Natural killer cell (primary cell): ENCODE data around the gene PCCA. TPM values are rescaled to one million over a fixed set of nuclear protein-coding genes. Genes with fewer than 3 reads are reported as not detected.

Experiments
- ATAC-seq, 3 donors: fragments of 150-1000 bp in 2 of 3; fragments of 200-7000 bp in 1 of 3; cut with Tn5 transposase; 1 replicate in 1 of 3; 2 replicates in 2 of 3; pipeline ENCODE4 v1.10.0; 2021; ENCODE audit warnings: mild to moderate bottlenecking in 2 of 3, moderate library complexity in 2 of 3
- DNase-seq, 2 donors: peaks; one replicate each; pipeline versions ENCODE4 v3.0.0 to v3.0.0-alpha.2; 2013 to 2021; ENCODE audit warnings: mixed read lengths in 1 of 2
- H3K27ac ChIP-seq: one replicate; pipeline ENCODE4 v1.5.1; 2013; ENCODE audit warnings: mild to moderate bottlenecking, low read length
- H3K27me3 ChIP-seq: one replicate; pipeline ENCODE4 v1.6.1; 2013; ENCODE audit warnings: low read length; ENCODE audit not compliant: control insufficient read depth, insufficient read depth
- H3K36me3 ChIP-seq: one replicate; pipeline ENCODE4 v1.6.1; 2013; ENCODE audit warnings: low read length; ENCODE audit not compliant: control insufficient read depth, insufficient read depth
- H3K4me1 ChIP-seq: one replicate; pipeline ENCODE4 v1.6.1; 2013; ENCODE audit warnings: low read length; ENCODE audit not compliant: control insufficient read depth, insufficient read depth
- H3K4me3 ChIP-seq: one replicate; pipeline ENCODE4 v1.5.1; 2013; ENCODE audit warnings: low read length
- H3K9me3 ChIP-seq: one replicate; pipeline ENCODE4 v1.6.1; 2013; ENCODE audit warnings: low read length; ENCODE audit not compliant: control insufficient read depth, insufficient read depth
- H3K27ac Mint-ChIP-seq, 2 donors: one replicate each; pipeline ENCODE4 v1.8.0; 2022; ENCODE audit warnings: mild to moderate bottlenecking in 2 of 2, mixed read lengths in 2 of 2, moderate library complexity in 1 of 2
- H3K27me3 Mint-ChIP-seq, 2 donors: one replicate each; pipeline ENCODE4 v1.8.0; 2022; ENCODE audit warnings: low read depth in 2 of 2, mixed read lengths in 2 of 2
- H3K36me3 Mint-ChIP-seq: one replicate; pipeline ENCODE4 v1.8.0; 2022; ENCODE audit warnings: mixed read lengths
- H3K4me1 Mint-ChIP-seq, 2 donors: one replicate each; pipeline ENCODE4 v1.8.0; 2022; ENCODE audit warnings: mixed read lengths in 2 of 2
- H3K4me3 Mint-ChIP-seq: one replicate; pipeline ENCODE4 v1.8.0; 2022; ENCODE audit warnings: mild to moderate bottlenecking, moderate library complexity, mixed read lengths
- H3K9me3 Mint-ChIP-seq, 2 donors: one replicate each; pipeline ENCODE4 v1.8.0; 2022; ENCODE audit warnings: mixed read lengths in 2 of 2
- WGBS: methylation state at CpG from one replicate; pipeline ENCODE4 v1.1.7; 2013; ENCODE audit warnings: missing lambda C conversion rate; ENCODE audit not compliant: insufficient coverage; 5-methylcytosine and 5-hydroxymethylcytosine counted together
- intact Hi-C: fragments of 100-400 bp; cut with micrococcal nuclease; formaldehyde crosslinking; loops from one replicate; pipeline ENCODE4 v1.14.2; 2022
- total RNA-seq, 4 donors: library from RNA; stranded (reverse); fragments of 120-200 nt in 1 of 4; gene quantifications; one replicate each; pipeline versions ENCODE4 v1.2.3 to v1.2.4, GENCODE V29; 2013 to 2022
- TF ChIP-seq, protein P1 (sequence below): fragments of 200-600 bp; IDR thresholded peaks from one replicate; pipeline ENCODE4 v1.8.0; 2022; ENCODE audit warnings: antibody characterized with exemption

Gene PCCA
- total RNA-seq, 3 donors from 2014 or later (not counting 1 experiment from before 2014, with no cell fraction given): 25.5 to 28.5 (median 28.2) TPM

DNA sequence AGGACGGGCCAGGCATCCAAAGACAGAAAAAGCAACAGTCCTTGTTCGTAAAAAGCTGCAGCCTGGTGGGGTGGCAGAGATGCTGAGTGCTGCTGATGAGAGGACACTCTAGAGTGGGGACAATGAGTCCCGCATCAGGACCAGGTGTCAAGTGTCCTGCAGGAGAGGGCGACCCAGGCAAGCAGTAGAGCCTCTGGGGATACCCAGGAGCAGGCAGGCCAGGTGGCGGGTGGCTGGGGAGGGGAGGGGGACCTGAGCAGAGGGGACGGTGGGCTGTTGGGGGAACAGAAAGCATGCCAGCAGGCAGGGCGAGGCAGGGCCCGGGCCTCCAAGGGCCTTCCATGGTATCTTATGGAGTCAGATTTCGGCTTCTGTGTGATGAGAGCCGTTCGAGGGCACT lies 463.9 kb downstream of the PCCA start:
- DNase-seq (no peak), ATAC-seq (no peak)
- Mint-ChIP-seq H3K27ac (no peak overlapping the region), H3K9me3 (no peaks in the 10 kb centered on the region), H3K4me1 (peaks cover 4 to 6% of the 10 kb centered on the region in 2 donors), H3K36me3 (no peaks in the 10 kb centered on the region), H3K4me3 (no peak overlapping the region), H3K27me3 (no peaks in the 10 kb centered on the region)
- Histone ChIP-seq H3K27me3 (no peaks in the 10 kb centered on the region), H3K4me3 (no peak overlapping the region), H3K36me3 (no peaks in the 10 kb centered on the region), H3K27ac (no peak overlapping the region), H3K4me1 (no peaks in the 10 kb centered on the region), H3K9me3 (no peaks in the 10 kb centered on the region)
- intact Hi-C loops: no loop called here
- WGBS: 95% methylated on average over 11 of the region's 11 CpGs
- TF ChIP-seq, protein P1, sequence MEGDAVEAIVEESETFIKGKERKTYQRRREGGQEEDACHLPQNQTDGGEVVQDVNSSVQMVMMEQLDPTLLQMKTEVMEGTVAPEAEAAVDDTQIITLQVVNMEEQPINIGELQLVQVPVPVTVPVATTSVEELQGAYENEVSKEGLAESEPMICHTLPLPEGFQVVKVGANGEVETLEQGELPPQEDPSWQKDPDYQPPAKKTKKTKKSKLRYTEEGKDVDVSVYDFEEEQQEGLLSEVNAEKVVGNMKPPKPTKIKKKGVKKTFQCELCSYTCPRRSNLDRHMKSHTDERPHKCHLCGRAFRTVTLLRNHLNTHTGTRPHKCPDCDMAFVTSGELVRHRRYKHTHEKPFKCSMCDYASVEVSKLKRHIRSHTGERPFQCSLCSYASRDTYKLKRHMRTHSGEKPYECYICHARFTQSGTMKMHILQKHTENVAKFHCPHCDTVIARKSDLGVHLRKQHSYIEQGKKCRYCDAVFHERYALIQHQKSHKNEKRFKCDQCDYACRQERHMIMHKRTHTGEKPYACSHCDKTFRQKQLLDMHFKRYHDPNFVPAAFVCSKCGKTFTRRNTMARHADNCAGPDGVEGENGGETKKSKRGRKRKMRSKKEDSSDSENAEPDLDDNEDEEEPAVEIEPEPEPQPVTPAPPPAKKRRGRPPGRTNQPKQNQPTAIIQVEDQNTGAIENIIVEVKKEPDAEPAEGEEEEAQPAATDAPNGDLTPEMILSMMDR: no peak

DNA sequence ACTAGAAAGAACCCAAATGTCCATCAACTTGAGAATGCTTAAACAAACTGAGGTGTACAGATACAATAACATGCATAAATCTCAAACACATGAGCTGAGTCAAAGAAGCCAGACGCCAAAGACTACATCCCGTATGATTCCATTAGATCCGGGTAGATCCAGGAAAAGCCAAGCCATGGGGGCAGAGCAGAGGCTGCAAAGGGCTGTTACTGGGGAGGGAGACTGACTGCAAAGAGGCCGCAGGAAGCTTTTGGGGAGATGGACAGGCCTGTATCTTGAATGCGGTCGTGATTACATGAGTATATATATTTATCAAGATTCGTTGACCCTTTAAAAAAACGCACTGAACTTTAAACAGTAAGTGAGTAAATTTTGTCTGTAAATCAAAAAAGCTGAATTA lies 471.0 kb downstream of the PCCA start:
- no peaks in the 10 kb centered on the region for H3K27me3 Mint-ChIP-seq
- H3K4me1 ChIP-seq: no peaks in the 10 kb centered on the region
- no peak for DNase-seq
- no peaks in the 10 kb centered on the region for H3K36me3 Mint-ChIP-seq
- WGBS: 93% methylated on average over 8 of the region's 8 CpGs
- no peak overlapping the region for H3K4me3 ChIP-seq
- intact Hi-C loops: no loop called here
- no peak overlapping the region for H3K4me3 Mint-ChIP-seq
- ATAC-seq: no peak
- H3K27ac ChIP-seq: no peak overlapping the region
- H3K27ac Mint-ChIP-seq: no peak overlapping the region
- no peaks in the 10 kb centered on the region for H3K27me3 ChIP-seq
- TF ChIP-seq, protein P1: no peak
- H3K4me1 Mint-ChIP-seq: peaks cover 4 to 10% of the 10 kb centered on the region in 2 donors
- no peaks in the 10 kb centered on the region for H3K9me3 ChIP-seq
- no peaks in the 10 kb centered on the region for H3K36me3 ChIP-seq
- H3K9me3 Mint-ChIP-seq: no peaks in the 10 kb centered on the region

DNA sequence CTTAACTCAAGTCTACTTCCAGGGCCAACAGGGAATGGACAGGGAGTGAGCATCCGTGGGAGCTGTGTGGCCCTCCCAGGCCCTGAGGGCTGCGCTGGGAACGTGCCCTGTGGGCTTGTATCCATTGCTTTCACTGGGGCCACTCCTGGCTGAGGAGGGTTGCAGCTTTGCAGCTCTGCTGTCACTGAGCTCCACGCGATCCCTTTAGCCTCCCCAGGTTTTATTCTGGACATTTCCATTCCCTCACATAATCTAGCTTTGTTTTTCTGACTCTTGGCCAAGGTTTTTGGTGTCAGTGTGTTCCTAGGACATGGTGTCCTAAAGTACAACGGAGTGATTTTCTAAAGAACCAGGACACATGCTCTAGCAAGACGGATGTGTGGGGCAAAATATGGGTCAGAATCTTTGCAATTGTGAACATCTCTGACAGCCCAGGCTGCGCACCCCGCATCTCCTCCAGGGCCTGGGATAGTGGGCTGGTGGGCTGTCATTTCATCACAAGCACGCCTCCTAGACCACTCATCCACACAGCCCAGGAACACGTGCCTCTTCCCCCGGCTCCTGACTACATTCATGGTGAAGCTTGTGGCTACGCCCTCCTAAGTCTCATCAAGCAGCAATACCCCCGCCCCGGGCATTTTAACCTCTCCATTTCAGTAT lies 471.7 kb downstream of the PCCA start:
- H3K4me1 Mint-ChIP-seq: peaks cover 4 to 13% of the 10 kb centered on the region in 2 donors
- Histone ChIP-seq H3K27ac (no peak overlapping the region), H3K9me3 (no peaks in the 10 kb centered on the region), H3K4me3 (no peak overlapping the region), H3K36me3 (no peaks in the 10 kb centered on the region), H3K4me1 (no peaks in the 10 kb centered on the region), H3K27me3 (no peaks in the 10 kb centered on the region)
- ATAC-seq: no peak
- no peak overlapping the region for H3K4me3 Mint-ChIP-seq
- intact Hi-C loops: no loop called here
- WGBS: 97% methylated on average over 15 of the region's 15 CpGs
- no peak overlapping the region for H3K27ac Mint-ChIP-seq
- H3K27me3 Mint-ChIP-seq: no peaks in the 10 kb centered on the region
- TF ChIP-seq, protein P1: no peak
- H3K9me3 Mint-ChIP-seq: no peaks in the 10 kb centered on the region
- DNase-seq: no peak
- no peaks in the 10 kb centered on the region for H3K36me3 Mint-ChIP-seq

DNA sequence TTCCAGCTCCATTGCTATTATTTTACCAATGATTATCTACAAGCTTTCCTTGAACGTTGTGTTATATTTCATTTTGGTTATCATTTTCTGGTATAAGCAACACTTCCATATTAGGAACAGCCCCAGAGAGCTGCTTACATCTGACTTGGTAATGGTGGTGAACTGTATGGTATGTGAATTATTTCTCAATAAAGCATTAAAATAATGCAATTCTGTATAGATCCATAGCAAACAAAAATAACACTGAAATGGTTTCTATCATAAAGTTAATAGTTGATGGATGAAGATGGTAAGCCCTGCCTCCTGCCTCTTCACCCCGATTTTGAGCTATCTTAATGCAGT lies 472.2 kb downstream of the PCCA start:
- TF ChIP-seq, protein P1: no peak
- H3K27me3 Mint-ChIP-seq: no peaks in the 10 kb centered on the region
- Histone ChIP-seq H3K9me3 (no peaks in the 10 kb centered on the region), H3K4me3 (no peak overlapping the region), H3K27me3 (no peaks in the 10 kb centered on the region), H3K27ac (no peak overlapping the region), H3K36me3 (no peaks in the 10 kb centered on the region), H3K4me1 (no peaks in the 10 kb centered on the region)
- no peaks in the 10 kb centered on the region for H3K36me3 Mint-ChIP-seq
- H3K27ac Mint-ChIP-seq: no peak overlapping the region
- H3K4me3 Mint-ChIP-seq: no peak overlapping the region
- no peak for DNase-seq
- ATAC-seq: no peak
- H3K9me3 Mint-ChIP-seq: no peaks in the 10 kb centered on the region
- intact Hi-C loops: no loop called here
- 100% methylated on average over 1 of the region's 2 CpGs for WGBS
- H3K4me1 Mint-ChIP-seq: peaks cover 4 to 17% of the 10 kb centered on the region in 2 donors
